Measurements from ENCODE around the gene NANOS3.

NANOS3 gene

DNA sequence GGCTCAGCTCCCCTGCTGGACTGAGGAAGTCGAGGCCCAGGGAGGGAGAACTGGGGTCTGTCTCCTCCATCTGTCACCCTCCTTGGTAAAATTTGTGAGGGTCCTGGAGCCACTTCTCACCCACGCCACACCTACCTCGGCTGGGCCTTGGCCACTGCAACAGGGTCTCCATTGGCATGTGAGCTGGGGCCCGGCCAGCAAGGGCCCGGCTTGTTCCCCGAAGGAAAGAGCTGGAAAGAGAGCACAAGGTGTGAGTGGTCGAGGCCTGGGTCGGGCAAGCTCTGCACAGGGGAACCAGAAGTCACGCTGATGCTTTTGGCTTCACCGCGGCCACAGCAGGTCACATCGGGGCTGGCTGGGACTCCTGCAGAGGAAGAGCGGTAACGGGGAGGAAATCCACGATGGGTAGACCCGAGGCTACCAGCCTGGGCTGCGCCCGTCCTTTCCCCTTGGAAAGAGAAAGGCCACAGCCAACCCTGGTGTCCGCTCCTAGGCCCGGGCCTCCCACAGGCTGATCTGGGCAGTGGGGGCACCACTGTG is 9.0 kb downstream of the NANOS3 start:
- no peak for DNase-seq

DNA sequence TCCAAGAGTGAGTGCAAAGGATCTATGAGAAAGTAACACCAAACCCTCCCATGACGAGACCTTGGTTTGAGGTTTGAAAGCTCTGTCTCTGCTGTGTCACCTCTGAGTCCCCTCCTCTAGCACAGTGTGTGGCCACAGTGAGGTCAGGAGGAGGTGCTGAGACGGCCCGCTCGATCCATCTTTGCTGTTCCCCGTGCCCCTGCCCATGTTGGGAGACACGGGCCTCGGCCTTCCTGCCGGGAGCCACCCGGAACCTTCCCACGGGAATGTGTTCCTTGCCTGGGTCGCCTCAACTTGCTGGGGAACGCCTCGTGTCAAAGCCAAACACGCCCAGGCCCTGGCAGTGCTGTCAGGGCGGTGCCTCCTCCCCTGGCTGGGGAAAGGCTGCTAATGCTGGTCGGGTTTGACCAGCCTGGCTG is 10.1 kb downstream of the NANOS3 start:
- DNase-seq = no peak

GRCh38 chr19:13887517-13887916 is 10.6 kb downstream of the NANOS3 start:
- peak; percentile 42 for DNase-seq

GRCh38 chr19:13888281-13888680 is 11.3 kb downstream of the NANOS3 start:
- DNase-seq = no peak

GRCh38 chr19:13890136-13890535 is 13.2 kb downstream of the NANOS3 start:
- DNase-seq = no peak

DNA sequence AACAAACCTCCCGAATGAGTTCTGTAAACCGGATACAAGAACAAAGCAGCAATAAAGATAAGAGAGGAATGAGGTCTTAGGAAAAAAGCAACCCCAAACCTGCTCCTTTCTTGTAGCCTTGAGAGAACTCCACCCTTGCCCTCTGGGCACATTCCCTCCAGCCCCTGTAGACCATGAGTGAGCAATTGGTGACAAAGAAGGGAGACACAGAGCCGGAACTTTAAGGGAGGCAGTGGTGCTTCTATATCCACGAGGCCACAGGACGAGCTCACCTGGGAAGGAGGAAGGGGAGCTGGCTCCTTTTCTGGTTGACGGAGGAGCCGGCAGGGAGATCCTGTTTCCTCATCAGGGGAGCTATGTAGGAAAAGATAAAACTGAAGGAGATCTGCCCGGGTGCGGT is 15.9 kb downstream of the NANOS3 start:
- no peak for DNase-seq

DNA sequence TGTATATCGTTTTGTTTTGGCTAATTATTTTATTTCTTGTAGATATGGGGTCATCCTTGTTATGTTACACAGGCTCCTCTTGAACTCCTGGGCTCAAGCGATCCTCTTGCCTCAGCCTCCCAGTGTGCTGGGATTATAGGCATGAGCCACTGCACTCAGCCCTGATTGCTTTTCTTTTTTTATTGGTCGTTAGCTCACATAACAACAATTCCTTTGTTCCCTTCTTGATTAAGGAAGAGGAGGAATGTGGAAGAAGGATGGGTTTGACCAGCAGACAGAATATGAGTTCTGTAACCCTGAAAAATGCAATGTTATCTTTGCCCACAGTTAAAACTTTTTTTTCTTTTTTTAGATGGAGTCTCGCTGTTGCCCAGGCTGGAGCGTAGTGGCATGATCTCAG is 17.6 kb downstream of the NANOS3 start:
- no peak for DNase-seq

DNA sequence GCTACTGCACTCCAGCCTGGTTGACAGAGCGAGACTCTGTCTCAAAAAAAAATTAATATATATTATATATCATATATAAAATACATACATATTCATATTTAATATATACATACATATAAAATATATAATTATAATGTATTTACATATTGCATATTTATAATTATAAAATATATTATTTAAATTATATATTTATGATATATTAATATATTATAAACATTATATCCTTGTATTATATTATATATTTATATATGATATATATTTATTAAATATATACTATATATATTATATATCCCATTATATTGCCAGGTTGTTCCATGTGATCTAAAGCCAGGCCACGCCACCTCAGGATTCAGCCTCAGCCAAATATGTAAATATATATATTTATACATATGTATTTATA is 19.3 kb downstream of the NANOS3 start:
- DNase-seq = no peak

DNA sequence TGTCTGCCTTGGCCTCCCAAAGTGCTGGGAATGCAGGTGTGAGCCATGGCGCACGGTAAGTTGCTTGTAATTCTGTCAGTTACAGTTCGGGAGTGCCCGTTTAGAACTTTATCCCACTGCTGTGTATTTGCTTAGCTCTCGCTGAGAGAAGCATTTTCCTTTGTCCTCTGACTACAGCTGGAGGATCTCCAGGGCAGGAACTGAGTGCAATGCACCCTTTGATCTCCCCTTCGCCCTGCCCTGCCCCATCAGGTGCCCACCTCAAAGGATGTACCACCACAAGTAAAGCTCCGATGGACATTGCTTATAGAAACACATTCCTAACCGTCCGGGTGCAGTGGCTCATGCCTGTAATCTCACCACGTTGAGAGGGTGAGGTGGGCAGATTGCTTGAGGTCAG is 22.5 kb downstream of the NANOS3 start:
- DNase-seq = no peak

DNA sequence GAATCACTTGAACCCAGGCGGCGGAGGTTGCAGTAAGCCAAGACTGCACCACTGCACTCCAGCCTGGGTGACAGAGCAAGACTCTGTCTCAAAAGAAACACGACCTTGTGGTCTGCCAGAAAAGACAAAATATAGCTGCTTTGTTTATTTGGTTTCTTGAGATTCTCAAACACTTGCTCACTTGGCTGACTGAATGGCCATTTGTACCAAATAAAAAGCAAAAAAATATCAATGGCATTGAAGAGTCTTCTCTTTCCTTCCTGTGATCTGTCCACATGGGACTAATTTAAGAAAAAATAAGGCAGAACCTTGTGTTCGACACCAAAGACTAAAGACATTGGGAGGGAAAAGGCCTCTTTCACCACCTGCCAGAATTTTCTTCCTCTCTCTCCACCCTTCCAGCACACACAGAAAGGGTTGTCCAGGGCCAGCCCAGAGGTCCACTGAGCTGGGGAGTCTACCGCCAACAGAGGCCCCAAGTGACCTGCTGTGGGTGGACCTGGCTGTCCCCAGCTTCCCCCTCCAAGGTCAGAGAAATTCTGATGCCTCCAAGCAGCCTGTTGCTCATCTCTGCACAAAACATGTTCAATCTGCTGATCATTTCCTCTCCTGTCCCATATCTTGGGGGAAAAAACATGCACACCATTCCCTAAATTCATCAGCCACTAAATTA is 23.1 kb downstream of the NANOS3 start:
- DNase-seq = peak; percentile 19

DNA sequence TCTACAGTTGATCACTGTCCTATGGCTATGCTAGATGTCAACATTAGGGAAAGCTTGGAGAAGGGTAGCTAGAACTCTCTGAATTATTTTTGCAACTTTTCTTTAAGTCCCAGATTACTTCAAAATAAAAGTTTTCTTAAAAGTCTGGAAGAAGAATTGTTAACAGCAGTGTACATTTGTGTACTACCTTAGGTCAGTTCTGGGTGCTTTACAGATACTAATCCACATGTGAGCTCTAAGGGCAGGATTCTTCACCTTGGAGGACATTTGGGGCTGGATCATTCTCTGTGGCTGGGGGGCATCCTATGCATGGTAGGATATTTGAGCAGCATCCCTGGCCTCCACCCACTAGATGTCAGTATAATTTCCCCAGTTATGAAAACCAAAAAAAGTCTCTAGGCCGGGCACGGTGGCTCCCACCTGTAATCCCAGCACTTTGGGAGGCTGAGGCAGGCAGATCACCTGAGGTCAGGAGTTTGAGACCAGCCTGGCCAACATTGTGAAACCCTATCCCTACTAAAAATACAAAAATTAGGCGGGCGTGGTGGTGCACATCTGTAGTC is 26.1 kb downstream of the NANOS3 start:
- DNase-seq = peak; percentile 9

- DNase-seq = peak; percentile 84
These were observed 28.9 kb downstream of the NANOS3 start, which contains the start of the genes BRME1 and CC2D1A for GRCh38 chr19:13905634-13906520. Gene BRME1, minus strand, starts transcription at chr19:13906117. Its CDS starts 1,225 bp downstream, at chr19:13904892. Gene CC2D1A, plus strand, starts transcription at chr19:13906201. Its CDS starts 241 bp downstream, at chr19:13906442.

- DNase-seq = no peak
These were observed 29.6 kb downstream of the NANOS3 start for GRCh38 chr19:13906521-13906904.

- DNase-seq = no peak
These were observed 30.0 kb downstream of the NANOS3 start for GRCh38 chr19:13906910-13907309.

GRCh38 chr19:13908674-13909073 is 31.7 kb downstream of the NANOS3 start:
- no peak for DNase-seq

DNA sequence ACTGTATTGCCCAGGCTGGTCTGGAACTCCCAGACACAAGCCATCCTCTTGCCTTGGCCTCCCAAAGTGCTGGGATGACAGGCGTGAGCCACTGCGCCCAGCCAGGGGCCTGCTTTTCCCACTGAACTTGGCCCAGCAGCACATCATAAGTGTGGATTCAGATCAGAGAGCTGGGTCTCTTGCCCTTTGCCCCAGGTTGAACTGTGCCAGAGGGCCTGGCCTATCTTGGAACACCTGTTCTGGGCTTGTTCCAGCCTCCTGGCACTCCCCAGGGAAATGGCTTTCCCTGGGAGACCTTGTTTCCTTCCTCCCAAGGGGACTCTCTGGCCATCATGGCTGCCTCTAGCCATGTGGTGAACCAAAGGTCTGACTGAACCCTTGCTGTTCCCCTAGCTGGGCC is 32.5 kb downstream of the NANOS3 start:
- DNase-seq = no peak

- no peak for DNase-seq
These were observed 36.4 kb downstream of the NANOS3 start for GRCh38 chr19:13913352-13913751.

- no peak for DNase-seq
These were observed 37.8 kb downstream of the NANOS3 start for GRCh38 chr19:13914777-13915176.

DNA sequence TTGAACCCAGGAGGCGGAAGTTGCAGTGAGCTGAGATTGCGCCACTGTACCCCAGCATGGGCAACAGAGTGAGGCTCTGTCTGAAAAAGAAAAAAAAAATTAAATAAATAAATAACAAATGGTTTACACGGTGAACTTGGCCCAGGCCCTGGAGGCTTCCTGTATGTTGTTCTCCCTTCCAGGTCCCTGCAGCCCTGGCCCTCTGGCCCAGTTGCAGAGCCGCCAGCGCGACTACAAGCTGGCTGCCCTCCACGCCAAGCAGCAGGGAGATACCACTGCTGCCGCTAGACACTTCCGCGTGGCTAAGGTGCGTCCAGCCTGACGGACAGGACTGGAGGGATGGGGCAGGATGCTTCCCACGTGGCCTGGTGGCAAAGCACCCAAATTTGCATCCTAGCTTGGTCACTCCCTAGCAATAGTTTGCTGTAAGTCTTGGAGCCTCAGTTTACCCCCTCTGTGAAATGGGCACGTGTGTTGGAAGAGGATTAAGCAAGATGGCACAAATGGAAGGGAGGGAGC is 41.0 kb downstream of the NANOS3 start:
- DNase-seq = no peak

DNA sequence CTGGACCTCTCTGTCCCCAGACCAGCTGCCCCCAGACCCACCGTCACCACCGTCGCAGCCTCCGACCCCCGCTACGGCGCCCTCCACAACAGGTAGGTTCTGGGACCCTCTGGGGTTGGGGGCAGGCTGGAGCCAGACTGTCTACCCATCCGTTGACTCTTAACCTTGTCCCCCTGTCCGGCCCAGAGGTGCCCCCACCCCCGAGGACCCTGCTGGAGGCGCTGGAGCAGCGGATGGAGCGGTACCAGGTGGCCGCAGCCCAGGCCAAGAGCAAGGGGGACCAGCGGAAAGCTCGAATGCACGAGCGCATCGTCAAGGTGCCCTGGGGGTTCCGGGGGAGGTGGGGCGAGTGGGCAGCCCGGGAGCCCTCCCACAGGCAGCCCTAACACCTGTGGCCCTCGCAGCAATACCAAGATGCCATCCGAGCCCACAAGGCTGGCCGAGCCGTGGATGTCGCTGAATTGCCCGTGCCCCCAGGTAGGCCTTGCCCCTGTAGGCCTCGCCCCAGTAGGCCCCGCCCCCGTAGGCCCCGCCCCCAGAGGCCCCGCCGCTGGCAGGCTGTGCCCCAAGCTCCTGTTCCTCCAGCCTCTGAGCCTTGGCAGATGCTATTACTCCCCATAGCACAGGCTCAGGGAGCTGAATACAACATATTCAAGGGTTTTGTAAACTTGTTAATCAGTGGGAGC is 41.9 kb downstream of the NANOS3 start:
- no peak for DNase-seq

DNA sequence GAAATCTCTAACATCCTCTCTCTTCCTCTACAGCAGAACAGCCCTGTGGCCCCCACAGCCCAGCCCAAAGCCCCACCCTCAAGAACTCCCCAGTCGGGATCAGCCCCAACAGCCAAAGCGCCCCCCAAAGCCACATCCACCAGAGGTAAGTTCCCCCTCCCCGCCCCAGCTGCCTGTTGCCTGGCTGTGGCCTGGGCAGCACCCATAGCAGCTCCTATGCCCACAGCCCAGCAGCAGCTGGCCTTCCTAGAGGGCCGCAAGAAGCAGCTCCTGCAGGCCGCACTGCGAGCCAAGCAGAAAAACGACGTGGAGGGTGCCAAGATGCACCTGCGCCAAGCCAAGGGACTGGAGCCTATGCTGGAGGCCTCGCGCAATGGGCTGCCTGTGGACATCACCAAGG is 43.6 kb downstream of the NANOS3 start:
- no peak for DNase-seq
